Breast epithelium (tissue), 3 donors: ENCODE data around the gene SCD5.

Experiments used
- POLR2A ChIP-seq: fragments of 450-650 bp; IDR thresholded peaks from one replicate; pipeline ENCODE4 v1.6.1; 2016; ENCODE audit warnings: antibody characterized with exemption, mild to moderate bottlenecking, moderate library complexity
- TF ChIP-seq, protein P1 (sequence below), 3 donors: fragments of 450-650 bp; IDR thresholded peaks; one replicate each; pipeline ENCODE4 v1.5.1; 2016 to 2017; ENCODE audit warnings: antibody characterized with exemption in 3 of 3, mild to moderate bottlenecking in 3 of 3, moderate library complexity in 3 of 3

DNA sequence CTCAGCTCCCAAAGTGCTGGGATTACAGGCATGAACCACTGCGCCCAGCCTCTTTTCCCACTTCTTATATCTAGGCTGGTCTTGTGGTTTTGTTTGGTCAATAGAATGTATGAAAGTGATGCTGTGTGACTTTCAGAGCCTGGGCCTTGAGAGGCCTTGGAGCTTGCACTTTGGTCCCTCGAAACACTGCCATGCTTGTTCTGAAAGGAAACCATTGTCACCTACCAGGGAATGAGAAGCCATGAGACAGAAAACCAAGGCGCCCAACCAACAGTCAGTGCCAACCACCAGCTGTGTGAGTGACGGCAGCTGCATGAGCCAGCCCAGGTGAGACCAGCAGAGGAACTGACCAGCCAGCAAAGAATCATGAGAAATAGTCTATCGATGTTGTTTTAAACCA lies 57.4 kb downstream of the SCD5 start:
- no peak for TF ChIP-seq POLR2A
- TF ChIP-seq, protein P1, sequence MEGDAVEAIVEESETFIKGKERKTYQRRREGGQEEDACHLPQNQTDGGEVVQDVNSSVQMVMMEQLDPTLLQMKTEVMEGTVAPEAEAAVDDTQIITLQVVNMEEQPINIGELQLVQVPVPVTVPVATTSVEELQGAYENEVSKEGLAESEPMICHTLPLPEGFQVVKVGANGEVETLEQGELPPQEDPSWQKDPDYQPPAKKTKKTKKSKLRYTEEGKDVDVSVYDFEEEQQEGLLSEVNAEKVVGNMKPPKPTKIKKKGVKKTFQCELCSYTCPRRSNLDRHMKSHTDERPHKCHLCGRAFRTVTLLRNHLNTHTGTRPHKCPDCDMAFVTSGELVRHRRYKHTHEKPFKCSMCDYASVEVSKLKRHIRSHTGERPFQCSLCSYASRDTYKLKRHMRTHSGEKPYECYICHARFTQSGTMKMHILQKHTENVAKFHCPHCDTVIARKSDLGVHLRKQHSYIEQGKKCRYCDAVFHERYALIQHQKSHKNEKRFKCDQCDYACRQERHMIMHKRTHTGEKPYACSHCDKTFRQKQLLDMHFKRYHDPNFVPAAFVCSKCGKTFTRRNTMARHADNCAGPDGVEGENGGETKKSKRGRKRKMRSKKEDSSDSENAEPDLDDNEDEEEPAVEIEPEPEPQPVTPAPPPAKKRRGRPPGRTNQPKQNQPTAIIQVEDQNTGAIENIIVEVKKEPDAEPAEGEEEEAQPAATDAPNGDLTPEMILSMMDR (IDR thresholded peaks at IDR 0.05), result no peak
